GM19238 (cell line): Measurements from ENCODE around the gene PLA2G2A.
"Not testable (repeated sequence)": the region's sequence is repeated elsewhere in the genome, so short reads cannot be mapped to it uniquely, and the experiment has no call there.

Experiments used
- DNase-seq: peaks from one replicate; pipeline ENCODE4 v3.0.0; 2011; ENCODE audit warnings: low spot score; ENCODE audit not compliant: insufficient read length

Gene PLA2G2A, protein sequence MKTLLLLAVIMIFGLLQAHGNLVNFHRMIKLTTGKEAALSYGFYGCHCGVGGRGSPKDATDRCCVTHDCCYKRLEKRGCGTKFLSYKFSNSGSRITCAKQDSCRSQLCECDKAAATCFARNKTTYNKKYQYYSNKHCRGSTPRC

DNA sequence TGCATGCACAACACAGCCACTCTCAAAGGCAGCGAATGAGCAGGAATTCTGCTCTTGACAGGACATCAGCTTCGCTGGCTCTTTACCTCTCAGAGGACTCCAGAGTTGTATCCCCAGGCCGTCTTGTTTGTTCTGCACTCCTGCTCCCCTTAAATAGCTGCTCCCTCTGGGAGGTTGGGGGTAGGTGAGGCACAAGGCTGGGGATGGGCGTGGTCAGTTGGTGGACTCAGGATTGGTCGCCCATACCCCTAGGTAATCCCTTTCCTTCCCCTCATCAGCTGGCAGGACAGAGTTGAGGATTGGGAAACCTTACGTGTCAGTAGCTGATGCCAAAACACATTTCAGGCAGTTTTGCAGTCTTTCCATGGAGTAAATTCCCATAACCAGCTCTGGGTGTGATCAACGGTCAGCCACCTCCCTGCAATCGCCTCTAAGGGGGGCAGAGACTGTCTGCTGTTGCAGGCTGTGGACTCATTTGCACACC lies at the start of gene PLA2G2A:
Gene PLA2G2A, minus strand, starts transcription at position 125 of the 484 bp plus-strand sequence. CDS start 845 bp downstream, outside the sequence.
- DNase-seq, result no peak

DNA sequence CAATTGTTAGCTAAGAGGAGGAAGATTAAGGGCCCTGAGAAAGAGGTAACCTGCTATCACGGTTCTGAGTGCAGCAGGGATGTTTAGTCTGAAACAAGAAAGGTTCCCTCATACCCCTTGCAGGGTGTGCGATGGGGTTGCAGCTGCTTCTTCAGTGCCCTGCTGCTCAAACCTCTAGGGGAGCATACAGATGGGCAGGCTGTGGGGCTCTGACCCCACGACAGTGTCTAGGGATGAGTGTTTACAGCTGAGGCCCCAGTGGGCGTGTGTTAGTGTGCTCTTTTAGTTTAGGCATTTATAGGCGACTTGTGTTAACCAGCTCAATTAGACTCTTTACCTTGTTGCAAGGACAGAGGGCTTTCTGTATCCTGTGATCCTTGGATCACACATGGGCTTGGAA lies 49.3 kb upstream of the PLA2G2A start:
- DNase-seq, result no peak

DNA sequence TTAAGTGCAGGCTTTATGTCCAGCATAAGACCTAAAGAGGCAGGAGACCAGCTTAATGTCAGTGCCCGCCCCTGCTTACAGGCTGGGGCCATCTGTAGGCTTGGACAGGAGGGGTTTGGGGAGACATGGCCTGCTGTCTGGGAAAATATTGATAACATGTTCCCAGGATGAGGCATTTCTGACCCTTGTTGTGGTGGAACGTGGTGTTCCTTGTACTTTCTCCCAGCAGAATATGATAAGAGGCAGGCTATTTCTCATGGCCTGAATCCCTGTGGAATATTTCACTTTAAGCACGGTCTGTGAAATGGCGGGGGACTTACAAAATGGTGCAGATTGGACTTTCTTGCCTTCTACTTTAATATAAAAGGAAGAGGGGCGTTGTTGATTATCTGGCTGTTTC lies 48.7 kb upstream of the PLA2G2A start:
- DNase-seq, result no peak

DNA sequence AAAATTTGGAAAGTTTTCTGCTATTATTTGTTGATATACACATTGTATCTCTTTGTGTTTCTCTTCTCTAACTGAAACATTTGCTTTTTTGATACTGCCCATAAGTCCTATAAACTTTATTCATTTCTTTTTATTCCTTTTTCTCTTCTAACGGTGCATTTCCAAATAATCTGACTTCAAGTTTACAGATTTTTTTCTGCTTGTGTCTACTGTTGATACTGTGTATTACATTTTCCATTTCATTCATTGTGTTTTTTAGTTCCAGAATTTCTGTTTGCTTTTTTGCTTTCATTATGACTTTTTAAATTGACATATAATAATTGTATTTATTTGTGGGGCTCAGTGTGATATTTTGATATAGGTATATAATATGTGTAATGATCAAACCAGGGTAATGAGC lies 38.3 kb upstream of the PLA2G2A start:
- no peak for DNase-seq

DNA sequence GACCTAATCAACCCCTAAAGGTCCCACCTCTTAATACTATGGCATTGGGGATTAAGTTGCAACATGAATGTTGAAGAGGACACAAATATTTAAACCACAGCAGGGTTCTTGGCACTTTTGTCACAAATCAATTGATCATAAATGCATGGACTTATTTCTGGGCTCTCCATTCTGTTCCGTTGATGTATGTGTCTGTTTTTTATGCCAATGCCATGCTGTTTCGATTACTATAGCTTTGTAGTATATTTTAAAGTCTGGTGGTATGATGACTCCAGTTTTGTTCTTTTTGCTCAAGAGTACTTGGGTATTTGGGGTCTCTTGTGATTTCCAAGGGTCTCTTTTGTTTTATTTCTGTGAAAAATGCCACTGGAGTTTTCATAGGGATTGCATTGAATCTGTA lies 34.7 kb upstream of the PLA2G2A start:
- no peak for DNase-seq

DNA sequence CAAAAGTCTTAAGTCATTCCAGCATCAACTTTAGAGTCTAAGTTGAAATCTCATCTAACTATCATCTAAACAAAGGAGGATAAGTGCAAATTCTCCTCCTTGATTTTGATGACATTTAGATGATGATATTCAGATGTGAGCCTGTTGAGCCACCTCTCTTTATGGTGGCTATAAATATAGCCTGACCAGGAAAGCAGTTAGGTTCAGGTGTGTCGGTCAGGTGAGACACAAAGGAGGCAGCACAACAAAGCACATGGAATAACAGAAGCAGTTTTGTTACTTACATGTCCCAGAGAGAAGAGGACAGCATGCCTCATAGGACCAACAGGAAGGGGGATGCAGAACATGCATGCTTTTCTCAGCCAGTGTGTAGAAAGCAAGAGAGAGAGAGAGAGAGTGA lies 30.6 kb upstream of the PLA2G2A start:
- DNase-seq, result no peak

DNA sequence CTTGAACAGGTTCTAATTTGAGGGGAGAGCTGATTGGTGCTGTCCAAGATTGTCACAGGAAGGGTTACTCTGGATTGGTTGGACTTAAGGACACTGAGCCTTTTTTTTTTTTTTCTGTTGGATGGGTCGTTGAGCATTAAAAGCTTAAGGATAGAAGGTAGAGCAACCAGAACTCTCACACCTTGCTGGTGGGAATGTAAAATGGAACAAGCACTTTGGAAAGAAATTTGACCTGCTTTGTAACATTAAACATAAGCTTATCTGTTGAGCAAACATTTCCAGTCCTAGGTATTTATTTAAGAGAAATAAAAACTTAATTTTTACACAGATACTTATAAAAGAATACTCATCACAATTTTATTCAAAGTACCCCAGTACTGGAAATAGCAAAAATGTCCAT lies 29.8 kb upstream of the PLA2G2A start:
- DNase-seq, result no peak

DNA sequence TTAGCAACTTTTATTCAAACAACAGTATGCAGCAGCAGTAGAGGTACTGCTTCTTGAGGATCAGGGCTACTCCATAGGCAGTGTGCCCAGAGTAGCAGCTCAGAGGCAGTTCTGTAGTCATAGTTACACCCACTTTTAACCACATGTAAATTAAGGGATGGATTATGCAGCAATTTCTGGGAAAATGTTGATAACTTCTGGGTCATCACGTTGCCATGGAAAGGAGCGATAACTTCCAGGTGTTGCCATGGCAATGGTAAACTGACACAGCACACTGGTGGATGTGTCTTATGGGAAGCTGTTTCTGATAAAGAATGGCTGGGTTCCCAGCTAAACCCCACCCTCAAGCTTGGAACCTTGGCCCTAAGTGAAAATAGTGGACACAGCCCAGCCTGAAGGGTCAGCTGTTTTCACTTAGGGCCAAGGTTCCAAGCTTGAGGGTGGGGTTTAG lies 29.0 kb upstream of the PLA2G2A start:
- DNase-seq, result no peak

DNA sequence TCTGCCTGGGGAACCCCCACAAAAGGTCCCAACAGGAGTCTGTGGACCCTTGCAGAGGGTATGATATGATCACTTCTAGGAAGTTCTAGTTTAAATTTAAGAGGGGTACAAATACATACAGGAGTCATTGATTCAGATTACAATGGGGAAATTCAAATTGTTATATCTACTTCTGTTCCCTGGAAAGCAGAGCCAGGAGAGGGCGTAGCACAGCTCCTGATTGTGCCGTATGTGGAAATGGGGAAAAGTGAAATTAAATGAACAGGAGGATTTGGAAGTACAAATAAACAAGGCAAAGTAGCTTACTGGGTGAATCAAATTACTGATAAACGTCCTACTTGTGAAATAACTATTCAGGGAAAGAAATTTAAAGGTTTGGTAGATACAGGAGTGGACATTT lies 19.4 kb upstream of the PLA2G2A start:
- not testable (repeated sequence) for DNase-seq

DNA sequence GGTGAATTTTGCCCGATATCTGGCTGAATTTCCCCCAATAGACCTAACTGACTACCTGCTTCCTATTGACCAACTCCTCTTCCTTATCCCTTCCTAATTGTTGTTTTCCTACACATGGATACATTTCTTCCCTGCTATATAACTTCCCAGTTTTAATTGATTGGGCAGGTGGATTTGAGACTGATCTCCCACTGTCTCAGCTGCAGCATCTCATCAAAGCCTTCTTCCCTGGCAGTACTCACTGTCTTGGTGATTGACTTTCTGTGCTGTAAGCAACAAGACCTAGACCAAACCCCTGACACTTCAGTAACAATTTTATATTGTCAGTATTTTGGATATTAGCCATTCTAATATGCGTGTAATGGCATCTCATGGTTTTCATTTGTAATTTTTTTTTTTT lies 11.3 kb upstream of the PLA2G2A start:
- no peak for DNase-seq

DNA sequence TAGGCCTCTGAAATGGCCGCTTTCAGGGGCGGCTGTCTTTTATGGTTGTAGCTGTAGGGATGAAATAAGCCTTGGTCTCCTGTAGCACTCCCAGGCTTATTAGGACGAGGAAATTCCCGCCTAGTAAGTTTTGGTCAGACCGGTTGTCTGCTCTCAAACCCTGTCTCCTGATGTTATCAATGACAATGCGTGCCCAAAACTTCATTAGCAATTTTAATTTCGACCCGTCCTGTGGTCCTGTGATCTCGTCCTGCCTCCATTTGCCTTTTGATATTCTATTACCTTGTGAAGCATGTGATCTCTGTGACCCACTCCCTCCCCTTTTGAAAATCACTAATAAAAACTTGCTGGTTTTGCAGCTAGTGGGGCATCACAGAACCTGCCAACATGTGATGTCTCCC lies 10.8 kb upstream of the PLA2G2A start:
- not testable (repeated sequence) for DNase-seq

DNA sequence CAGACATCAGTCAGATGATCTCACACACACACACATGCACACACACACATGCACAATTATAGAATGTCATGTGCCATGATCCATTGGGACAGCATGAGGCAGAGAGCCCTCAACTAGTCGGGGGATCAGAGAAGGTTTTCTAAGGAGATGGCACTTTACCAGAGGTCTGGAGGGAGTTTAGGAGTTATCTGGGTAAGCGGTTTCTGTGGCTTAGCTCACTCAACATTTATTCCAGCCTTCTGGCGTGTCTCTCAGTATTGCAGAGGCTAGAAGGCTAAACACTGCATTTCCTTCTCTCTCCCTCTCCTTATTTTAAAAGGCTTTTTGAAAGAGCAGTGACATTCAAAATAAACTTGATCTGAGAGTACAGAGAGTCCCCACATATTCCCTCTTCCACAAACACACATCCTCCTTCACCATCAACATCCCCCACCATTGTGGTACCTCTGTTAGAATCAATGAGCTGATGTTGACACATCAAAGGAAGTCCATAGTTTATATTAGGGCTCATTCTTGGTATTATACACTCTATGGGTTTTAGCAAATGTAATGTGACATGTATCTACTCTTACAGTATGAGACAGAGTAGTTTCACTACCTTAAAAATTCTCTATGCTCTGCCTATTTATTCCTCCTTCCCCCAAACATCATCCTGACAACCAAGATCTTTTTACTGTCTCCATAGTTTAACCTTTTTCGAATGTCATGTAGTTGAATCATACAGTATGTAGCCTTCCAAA lies 9.0 kb upstream of the PLA2G2A start:
- no peak for DNase-seq

DNA sequence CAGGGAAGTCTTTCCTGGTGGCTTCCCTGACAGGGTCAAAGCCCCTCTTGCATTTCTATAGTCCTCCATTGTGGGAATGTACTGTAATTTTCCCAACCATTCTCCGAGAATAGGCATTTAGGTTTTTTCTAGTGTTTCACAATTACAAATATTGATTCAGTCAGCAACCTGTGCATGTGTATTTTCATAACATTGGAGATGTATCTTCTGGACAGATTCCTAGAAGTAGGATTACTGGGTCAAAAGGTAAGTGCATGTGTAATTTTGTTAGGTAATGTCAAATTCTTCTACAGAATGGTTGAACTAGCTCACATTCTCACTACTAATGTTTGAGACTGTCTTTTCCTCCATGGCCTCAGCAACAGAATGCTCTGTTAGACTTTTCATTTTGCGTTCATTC lies 8.3 kb upstream of the PLA2G2A start:
- DNase-seq, result no peak

DNA sequence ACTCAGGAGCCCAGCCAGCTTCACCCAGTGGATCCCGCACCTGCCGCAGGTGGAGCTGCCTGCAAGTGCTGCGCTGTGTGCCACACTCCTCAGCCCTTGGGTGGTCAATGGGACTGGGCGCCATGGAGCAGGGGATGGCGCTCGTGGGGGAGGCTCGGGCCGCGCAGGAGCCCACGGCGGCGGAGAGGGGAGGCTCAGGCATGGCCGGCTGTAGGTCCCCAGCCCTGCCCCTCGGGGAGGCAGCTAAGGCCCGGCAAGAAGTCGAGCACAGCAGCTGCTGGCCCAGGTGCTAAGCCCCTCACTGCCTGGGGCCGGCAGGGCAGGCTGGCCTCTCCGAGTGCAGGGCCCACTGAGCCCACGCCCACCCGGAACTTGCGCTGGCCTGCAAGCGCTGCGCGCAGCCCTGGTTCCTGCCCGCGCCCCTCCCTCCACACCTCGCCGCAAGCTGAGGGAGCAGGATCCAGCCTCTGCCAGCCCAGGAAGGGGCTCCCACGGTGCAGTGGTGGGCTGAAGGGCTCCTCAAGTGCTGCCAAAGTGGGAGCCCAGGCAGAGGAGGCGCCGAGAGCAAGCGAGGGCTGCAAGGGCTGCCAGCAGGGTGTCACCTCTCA lies 5.1 kb upstream of the PLA2G2A start:
- DNase-seq, result not testable (repeated sequence)

DNA sequence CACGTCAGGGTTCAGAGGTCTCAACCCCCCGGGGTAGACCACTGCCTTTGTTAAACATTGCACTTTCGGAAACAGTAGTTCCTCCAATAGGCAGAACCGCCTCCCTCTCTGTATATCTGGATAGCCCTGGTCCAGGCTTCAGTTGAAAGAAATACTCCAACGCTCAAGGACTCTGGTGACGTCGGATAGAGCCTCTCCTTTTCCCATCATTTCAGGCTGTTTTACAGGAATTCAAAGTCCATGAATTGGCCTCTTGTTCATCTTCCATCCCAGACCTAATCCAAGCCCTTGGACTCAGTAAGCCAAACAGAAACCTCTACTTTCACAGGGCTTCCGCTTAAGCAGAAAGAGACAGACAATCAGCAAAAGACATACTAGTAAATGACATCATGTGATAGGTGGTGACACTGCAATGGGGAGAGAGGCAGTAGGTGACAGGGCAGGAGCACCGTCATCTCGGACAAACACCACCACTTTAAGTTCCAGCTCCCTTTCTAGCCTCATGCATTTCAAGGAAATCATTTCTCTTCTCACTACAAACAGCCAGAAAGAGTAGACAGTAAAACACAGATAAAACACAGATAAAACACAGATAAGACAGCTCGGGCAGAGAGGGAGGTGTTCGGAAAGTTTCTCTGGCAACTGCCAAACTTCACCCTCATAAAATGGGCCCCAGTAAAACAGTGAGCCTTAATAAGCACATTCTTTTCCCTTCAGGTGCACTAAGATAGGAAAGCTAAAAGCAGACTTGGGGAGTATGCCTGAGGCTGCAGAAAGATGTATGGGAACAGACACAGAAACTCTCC lies 2.3 kb upstream of the PLA2G2A start:
- no peak for DNase-seq

DNA sequence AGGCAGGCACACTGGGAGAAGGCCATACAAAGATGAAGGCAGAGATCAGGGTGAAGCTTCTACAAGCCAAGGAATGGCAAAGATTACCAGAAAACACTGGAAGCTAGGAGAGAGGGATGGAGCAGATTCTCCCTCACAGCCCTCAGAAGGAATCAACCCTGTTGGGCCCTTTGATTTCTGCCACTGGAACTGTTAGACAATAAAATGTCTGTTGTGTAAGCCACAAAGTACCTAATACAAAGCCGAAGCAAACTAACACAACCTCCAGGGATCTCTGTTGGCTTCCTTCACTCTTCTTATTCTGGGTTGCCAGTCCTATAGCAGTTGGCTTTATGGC lies 1.7 kb upstream of the PLA2G2A start:
- no peak for DNase-seq

DNA sequence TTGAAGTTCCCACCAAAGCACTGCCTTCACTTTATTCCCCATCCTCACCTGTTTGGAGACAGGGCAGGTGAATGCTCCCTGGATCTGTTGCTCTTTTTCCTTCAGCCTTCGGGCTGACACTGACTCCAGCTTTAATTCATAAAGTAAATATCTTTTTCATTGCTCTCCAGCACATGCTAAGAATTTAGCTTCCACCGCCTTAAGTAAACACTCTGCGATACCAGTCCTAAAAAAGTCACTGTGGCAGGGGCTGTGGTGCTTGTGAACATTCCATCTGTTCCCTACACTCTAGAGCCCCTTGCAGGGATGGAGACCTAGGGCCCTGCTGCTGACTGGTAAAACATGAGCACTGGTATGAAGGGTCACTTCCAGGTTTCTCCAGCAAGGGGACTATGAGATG lies 896 bp upstream of the PLA2G2A start:
- no peak for DNase-seq

DNA sequence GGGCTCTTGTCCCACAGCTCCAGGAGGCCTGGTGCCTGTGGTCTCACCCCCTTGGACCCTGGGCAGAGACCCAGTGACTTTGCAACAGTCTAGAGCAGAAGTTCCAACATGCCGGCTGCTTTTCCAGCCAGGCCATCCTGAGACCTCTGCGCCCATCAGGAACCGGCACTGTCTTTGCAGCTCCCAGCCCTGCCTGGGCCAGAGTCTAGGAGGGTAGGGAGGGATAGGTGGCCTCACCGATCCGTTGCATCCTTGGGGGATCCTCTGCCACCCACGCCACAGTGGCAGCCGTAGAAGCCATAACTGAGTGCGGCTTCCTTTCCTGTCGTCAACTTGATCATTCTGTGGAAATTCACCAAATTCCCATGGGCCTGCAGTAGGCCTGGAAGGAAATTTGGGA lies 1.3 kb downstream of the PLA2G2A start:
- no peak for DNase-seq

DNA sequence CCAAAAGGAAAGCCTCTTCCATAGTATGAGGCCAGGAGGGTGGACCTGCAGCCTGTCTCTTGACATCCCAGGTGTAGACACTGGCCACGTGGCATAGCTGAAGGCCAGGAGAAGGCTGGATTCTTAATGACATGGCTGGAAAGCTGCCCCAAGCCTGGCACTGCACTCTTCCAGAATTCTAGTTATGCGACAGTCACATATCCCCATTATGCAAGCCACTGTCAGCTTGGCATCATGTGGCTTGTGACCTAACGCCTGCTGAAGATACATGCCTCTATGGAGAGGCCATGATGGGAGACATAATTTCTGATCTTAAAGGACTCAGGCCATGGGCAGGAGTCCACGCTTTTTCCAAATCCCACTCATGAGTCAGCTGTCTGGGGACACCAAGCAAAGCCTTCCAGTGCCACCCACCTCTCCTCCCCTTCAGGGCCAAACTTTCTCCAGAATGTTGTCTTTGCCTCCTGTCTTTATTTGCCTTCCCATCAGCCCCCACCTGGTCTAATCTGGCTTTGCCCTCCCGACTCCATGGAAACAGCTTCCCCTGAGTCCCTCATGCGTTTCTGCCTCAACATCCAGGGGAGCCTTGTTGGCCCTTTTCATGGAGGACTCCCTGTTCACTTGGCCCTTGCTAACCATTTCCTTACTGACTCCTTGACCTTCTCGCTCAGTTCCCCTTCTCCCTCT lies 3.0 kb downstream of the PLA2G2A start:
- DNase-seq, result no peak

DNA sequence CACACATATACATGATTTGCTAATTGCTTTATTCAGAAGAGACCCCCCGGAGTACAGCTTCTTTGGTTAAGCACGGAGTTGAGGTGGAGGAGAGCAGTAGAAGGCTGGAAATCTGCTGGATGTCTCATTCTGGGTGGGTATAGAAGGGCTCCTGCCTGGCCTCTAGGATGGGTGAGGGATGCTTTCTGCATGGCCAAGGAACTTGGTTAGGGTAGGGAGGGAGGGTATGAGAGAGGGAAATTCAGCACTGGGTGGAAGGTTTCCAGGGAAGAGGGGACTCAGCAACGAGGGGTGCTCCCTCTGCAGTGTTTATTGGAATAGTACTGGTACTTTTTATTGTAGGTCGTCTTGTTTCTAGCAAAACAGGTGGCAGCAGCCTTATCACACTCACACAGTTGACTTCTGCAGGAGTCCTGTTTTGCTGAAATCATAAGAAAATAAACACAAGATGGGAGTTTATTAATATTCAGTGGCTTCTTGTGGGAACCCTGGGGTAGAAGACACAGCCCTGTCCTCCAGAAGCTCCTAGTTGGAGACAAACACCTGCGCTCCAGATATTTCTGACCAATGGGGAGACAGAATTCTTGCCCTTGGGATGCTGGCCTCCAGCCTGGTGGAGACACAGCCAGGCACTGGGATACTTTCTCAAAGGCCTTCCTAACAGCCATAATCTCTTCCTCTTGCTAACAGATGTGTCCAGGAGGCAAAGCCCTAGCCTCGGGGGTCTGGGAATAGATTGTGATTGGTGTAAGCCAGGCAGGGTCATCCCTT lies 3.8 kb downstream of the PLA2G2A start:
- no peak for DNase-seq
